GM12878 (cell line): ENCODE results near the gene CCDC97. TPM values are rescaled to one million over a fixed set of nuclear protein-coding genes. Genes with fewer than 3 reads are reported as not detected.
A peak's percentile ranks its signal among the peaks of the same experiment; 100 is the strongest.

Experiments
- CEBPB ChIP-seq, 2 experiments: fragments of 150-350 bp in 1 of 2; IDR thresholded peaks; 2 replicates each; pipeline ENCODE4 v1.6.1; 2012 to 2014; ENCODE audit warnings: low read depth in 2 of 2, low read length in 2 of 2, borderline replicate concordance in 1 of 2, inconsistent platforms in 1 of 2
- CHD1 ChIP-seq: IDR thresholded peaks from 2 replicates; pipeline ENCODE4 v1.6.1; 2012; ENCODE audit warnings: low read depth, low read length, improper control_type of control experiment
- FOXM1 ChIP-seq: IDR thresholded peaks from 2 replicates; pipeline ENCODE4 v1.6.1; 2012; ENCODE audit warnings: low read depth, mild to moderate bottlenecking, inconsistent platforms, low read length, moderate library complexity
- HCFC1 ChIP-seq: fragments of 150-350 bp; IDR thresholded peaks from 2 replicates; pipeline ENCODE4 v1.6.1; 2014; ENCODE audit warnings: low read length
- KAT2A ChIP-seq: conservative IDR thresholded peaks from 2 replicates; pipeline ENCODE4 v1.6.1; 2011; ENCODE audit warnings: low read depth, low read length; ENCODE audit not compliant: control insufficient read depth
- MTA3 ChIP-seq: IDR thresholded peaks from 2 replicates; pipeline ENCODE4 v1.6.1; 2012; ENCODE audit warnings: low read length, inconsistent platforms, borderline replicate concordance
- PML ChIP-seq: IDR thresholded peaks from 2 replicates; pipeline ENCODE4 v1.6.1; 2012; ENCODE audit warnings: low read length, inconsistent platforms
- SMAD1 ChIP-seq: fragments of 450-650 bp; IDR thresholded peaks from 2 replicates; pipeline ENCODE4 v1.6.1; 2018; ENCODE audit warnings: mild to moderate bottlenecking, low read depth; ENCODE audit not compliant: partially characterized antibody
- SUPT20H ChIP-seq: IDR thresholded peaks from 2 replicates; pipeline ENCODE4 v1.6.1; 2011; ENCODE audit warnings: low read depth, mild to moderate bottlenecking, low read length, moderate library complexity, borderline replicate concordance; ENCODE audit not compliant: control insufficient read depth
- SUZ12 ChIP-seq: fragments of 200-600 bp; sonication (generic); IDR thresholded peaks from one replicate; pipeline ENCODE4 v1.6.1; 2018; ENCODE audit warnings: antibody characterized with exemption, mild to moderate bottlenecking; ENCODE audit not compliant: unreplicated experiment
- ZBTB33 ChIP-seq: fragments of 450-650 bp; IDR thresholded peaks from 2 replicates; pipeline ENCODE4 v1.6.1; 2017; ENCODE audit warnings: mild to moderate bottlenecking
- polyA plus RNA-seq, 11 experiments: library from polyadenylated mRNA; depleted of rRNA in 4 of 11; unstranded in 6 of 11; stranded (reverse) in 5 of 11; fragments of >200 nt; fragmentation: Nextera tagmentation in 4 of 11; fragmentation: Illumina TruSeq in 1 of 11; extraction: Ambion mirVana in 4 of 11; extraction: Trizol in 1 of 11; gene quantifications; 1 replicate in 1 of 11; 2 replicates in 10 of 11; pipeline versions ENCODE4 v1.2.1 to v1.2.3, GENCODE V29; 2011 to 2016; ENCODE audit warnings: inconsistent platforms in 2 of 11, missing spikeins in 2 of 11, low read depth in 1 of 11
- total RNA-seq, 4 experiments: library from RNA; depleted of rRNA in 3 of 4; stranded (reverse); fragments of >200 nt in 3 of 4; fragmentation: Illumina TruSeq in 1 of 4; extraction: Trizol in 1 of 4; gene quantifications; 2 replicates each; pipeline versions ENCODE4 v1.2.1 to v1.2.3, GENCODE V29; 2013 to 2021
- TF ChIP-seq, protein P1 (sequence below): fragments of 450-650 bp; IDR thresholded peaks from 2 replicates; pipeline ENCODE4 v1.6.1; 2017; ENCODE audit warnings: antibody characterized with exemption, mild to moderate bottlenecking, moderate library complexity

Gene CCDC97
- total and polyA plus RNA-seq, 10 of the 15 experiments (the other 5 are each of a cell fraction or from before 2014, with no cell fraction given): 1.8 to 34.1 (median 18.8) TPM

GRCh38 chr19:41265395-41266153 lies 44.4 kb upstream of the CCDC97 start (continued):
- TF ChIP-seq KAT2A (no peak), PML (0 out of 2 replicates have a peak, but pooled peaks have one; percentile 3), FOXM1 (no peak), CEBPB (IDR thresholded peaks at IDR 0.05; ENCODE audit: borderline replicate concordance in 1 of 2, low read depth in 2 of 2, low read length in 2 of 2) (no peak), MTA3 (no peak), CHD1 (0 out of 2 replicates have a peak, but pooled peaks have one; percentile 29), HCFC1 (no peak), SUPT20H (no peak), ZBTB33 (no peak), SMAD1 (no peak), SUZ12 (no peak)
- TF ChIP-seq, protein P1, sequence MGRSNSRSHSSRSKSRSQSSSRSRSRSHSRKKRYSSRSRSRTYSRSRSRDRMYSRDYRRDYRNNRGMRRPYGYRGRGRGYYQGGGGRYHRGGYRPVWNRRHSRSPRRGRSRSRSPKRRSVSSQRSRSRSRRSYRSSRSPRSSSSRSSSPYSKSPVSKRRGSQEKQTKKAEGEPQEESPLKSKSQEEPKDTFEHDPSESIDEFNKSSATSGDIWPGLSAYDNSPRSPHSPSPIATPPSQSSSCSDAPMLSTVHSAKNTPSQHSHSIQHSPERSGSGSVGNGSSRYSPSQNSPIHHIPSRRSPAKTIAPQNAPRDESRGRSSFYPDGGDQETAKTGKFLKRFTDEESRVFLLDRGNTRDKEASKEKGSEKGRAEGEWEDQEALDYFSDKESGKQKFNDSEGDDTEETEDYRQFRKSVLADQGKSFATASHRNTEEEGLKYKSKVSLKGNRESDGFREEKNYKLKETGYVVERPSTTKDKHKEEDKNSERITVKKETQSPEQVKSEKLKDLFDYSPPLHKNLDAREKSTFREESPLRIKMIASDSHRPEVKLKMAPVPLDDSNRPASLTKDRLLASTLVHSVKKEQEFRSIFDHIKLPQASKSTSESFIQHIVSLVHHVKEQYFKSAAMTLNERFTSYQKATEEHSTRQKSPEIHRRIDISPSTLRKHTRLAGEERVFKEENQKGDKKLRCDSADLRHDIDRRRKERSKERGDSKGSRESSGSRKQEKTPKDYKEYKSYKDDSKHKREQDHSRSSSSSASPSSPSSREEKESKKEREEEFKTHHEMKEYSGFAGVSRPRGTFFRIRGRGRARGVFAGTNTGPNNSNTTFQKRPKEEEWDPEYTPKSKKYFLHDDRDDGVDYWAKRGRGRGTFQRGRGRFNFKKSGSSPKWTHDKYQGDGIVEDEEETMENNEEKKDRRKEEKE: no peak
